Spinal cord (tissue), 10 donors: ENCODE results near the gene NCEH1. TPM values are rescaled to one million over a fixed set of nuclear protein-coding genes. Genes with fewer than 3 reads are reported as not detected.
"Not testable (repeated sequence)": the region's sequence is repeated elsewhere in the genome, so short reads cannot be mapped to it uniquely, and the experiment has no call there.

Source experiments
- DNase-seq, 6 donors: peaks; one replicate each; pipeline versions ENCODE4 v3.0.0 to v3.0.0-alpha.2; 2013 to 2015; ENCODE audit warnings: low spot score in 6 of 6, low read depth in 4 of 6
- H3K27ac ChIP-seq: one replicate; pipeline ENCODE4 v1.5.1; 2013; ENCODE audit warnings: low read depth, low read length, control low read depth
- H3K27me3 ChIP-seq: one replicate; pipeline ENCODE4 v1.6.1; 2013; ENCODE audit warnings: low read length; ENCODE audit not compliant: control insufficient read depth, insufficient read depth
- H3K36me3 ChIP-seq: one replicate; pipeline ENCODE4 v1.6.1; 2013; ENCODE audit warnings: low read length; ENCODE audit not compliant: control insufficient read depth, insufficient read depth
- H3K4me1 ChIP-seq: one replicate; pipeline ENCODE4 v1.6.1; 2013; ENCODE audit warnings: low read length; ENCODE audit not compliant: control insufficient read depth, insufficient read depth
- H3K4me3 ChIP-seq: one replicate; pipeline ENCODE4 v1.5.1; 2013; ENCODE audit warnings: low read depth, low read length, control low read depth
- H3K9me3 ChIP-seq: one replicate; pipeline ENCODE4 v1.6.1; 2013; ENCODE audit warnings: low read length; ENCODE audit not compliant: control insufficient read depth, insufficient read depth
- WGBS: methylation state at CpG from one replicate; pipeline ENCODE4 v1.1.5; 2013; ENCODE audit warnings: missing lambda C conversion rate; ENCODE audit not compliant: insufficient coverage; 5-methylcytosine and 5-hydroxymethylcytosine counted together
- polyA plus RNA-seq, 2 donors: library from polyadenylated mRNA; unstranded; fragments of 120-200 nt; gene quantifications; one replicate each; pipeline ENCODE4 v1.2.1, GENCODE V29; 2013; ENCODE audit not compliant: insufficient read length in 2 of 2
- total RNA-seq, 2 donors: library from RNA; depleted of rRNA in 1 of 2; stranded (reverse); fragments of 120-200 nt in 1 of 2; fragments of >200 nt in 1 of 2; gene quantifications; one replicate each; pipeline versions ENCODE4 v1.2.3 to v1.2.4, GENCODE V29; 2013 to 2014
- donor health status: healthy.

NCEH1 gene
- total and polyA plus RNA-seq, 4 donors: 4.0 to 16.3 (median 11.4) TPM

GRCh38 chr3:172746475-172746874 is 35.6 kb upstream of the NCEH1 start:
- WGBS: 77% methylated on average over 2 of the region's 2 CpGs

GRCh38 chr3:172739462-172739861 is 28.6 kb upstream of the NCEH1 start:
- H3K36me3 ChIP-seq: no peaks in the 10 kb centered on the region
- H3K9me3 ChIP-seq: no peaks in the 10 kb centered on the region
- no peak overlapping the region for H3K4me3 ChIP-seq
- no peak overlapping the region for H3K27ac ChIP-seq
- no peaks in the 10 kb centered on the region for H3K27me3 ChIP-seq
- 79% methylated on average over 1 of the region's 1 CpG for WGBS
- no peaks in the 10 kb centered on the region for H3K4me1 ChIP-seq
- no peak for DNase-seq

More at GRCh38 chr3:172746475-172746874, 35.6 kb upstream of the NCEH1 start:
- H3K4me1 ChIP-seq: peaks cover 6% of the 10 kb centered on the region
- no peak overlapping the region for H3K27ac ChIP-seq
- H3K27me3 ChIP-seq: no peaks in the 10 kb centered on the region
- H3K4me3 ChIP-seq: no peak overlapping the region
- no peaks in the 10 kb centered on the region for H3K36me3 ChIP-seq
- H3K9me3 ChIP-seq: no peaks in the 10 kb centered on the region
- no peak for DNase-seq

GRCh38 chr3:172735014-172735413 is 24.1 kb upstream of the NCEH1 start:
- Histone ChIP-seq H3K27ac (no peak overlapping the region), H3K9me3 (no peaks in the 10 kb centered on the region), H3K4me3 (no peak overlapping the region), H3K36me3 (no peaks in the 10 kb centered on the region), H3K4me1 (no peaks in the 10 kb centered on the region), H3K27me3 (no peaks in the 10 kb centered on the region)
- DNase-seq: no peak
- WGBS: no CpG with 5 or more reads among the region's 2 CpGs

- Histone ChIP-seq H3K4me1 (no peaks in the 10 kb centered on the region), H3K27me3 (no peaks in the 10 kb centered on the region), H3K9me3 (no peaks in the 10 kb centered on the region), H3K4me3 (no peak overlapping the region), H3K27ac (no peak overlapping the region), H3K36me3 (no peaks in the 10 kb centered on the region)
- no peak for DNase-seq
- WGBS: no CpG with 5 or more reads among the region's 1 CpG
These were observed 15.5 kb upstream of the NCEH1 start for GRCh38 chr3:172726380-172726779.

- not testable (repeated sequence) for DNase-seq, H3K36me3 ChIP-seq, H3K9me3 ChIP-seq, H3K27ac ChIP-seq, H3K4me3 ChIP-seq, H3K27me3 ChIP-seq, H3K4me1 ChIP-seq
- WGBS: 88% methylated on average over 8 of the region's 8 CpGs
These were observed 11.7 kb upstream of the NCEH1 start for GRCh38 chr3:172722536-172723040.

GRCh38 chr3:172717493-172718088 is 6.7 kb upstream of the NCEH1 start:
- no peak overlapping the region for H3K4me3 ChIP-seq
- no peaks in the 10 kb centered on the region for H3K36me3 ChIP-seq
- WGBS: 100% methylated on average over 1 of the region's 4 CpGs
- no peaks in the 10 kb centered on the region for H3K27me3 ChIP-seq
- H3K4me1 ChIP-seq: no peaks in the 10 kb centered on the region
- no peak for DNase-seq
- H3K27ac ChIP-seq: no peak overlapping the region
- no peaks in the 10 kb centered on the region for H3K9me3 ChIP-seq

GRCh38 chr3:172716476-172716875 is 5.6 kb upstream of the NCEH1 start:
- DNase-seq: peak in 1 of 6 donors; percentile 17
- H3K4me3 ChIP-seq: no peak overlapping the region
- no peaks in the 10 kb centered on the region for H3K27me3 ChIP-seq
- H3K36me3 ChIP-seq: no peaks in the 10 kb centered on the region
- WGBS: 75% methylated on average over 5 of the region's 5 CpGs
- H3K9me3 ChIP-seq: no peaks in the 10 kb centered on the region
- H3K4me1 ChIP-seq: no peaks in the 10 kb centered on the region
- H3K27ac ChIP-seq: no peak overlapping the region

- no CpG with 5 or more reads among the region's 3 CpGs for WGBS
- H3K4me1 ChIP-seq: peaks cover 2% of the 10 kb centered on the region
- H3K27ac ChIP-seq: no peak overlapping the region
- DNase-seq: no peak
- no peaks in the 10 kb centered on the region for H3K9me3 ChIP-seq
- no peak overlapping the region for H3K4me3 ChIP-seq
- H3K27me3 ChIP-seq: no peaks in the 10 kb centered on the region
- H3K36me3 ChIP-seq: no peaks in the 10 kb centered on the region
These were observed 2.4 kb upstream of the NCEH1 start for GRCh38 chr3:172713316-172713715.

- Histone ChIP-seq H3K4me3 (peak overlapping the region; percentile 96), H3K9me3 (no peaks in the 10 kb centered on the region), H3K27me3 (no peaks in the 10 kb centered on the region), H3K36me3 (no peaks in the 10 kb centered on the region), H3K27ac (peak overlapping the region; percentile 89), H3K4me1 (peaks cover 2% of the 10 kb centered on the region)
- WGBS: 20% methylated on average over 1 of the region's 2 CpGs
- no peak for DNase-seq
These were observed 558 bp upstream of the NCEH1 start for GRCh38 chr3:172711454-172711795.
